HCT116 (cell line): Measurements from ENCODE around the gene CTU2. TPM values are rescaled to one million over a fixed set of nuclear protein-coding genes. Genes with fewer than 3 reads are reported as not detected.

Source experiments
- ATAC-seq: fragments of 200-7000 bp; cut with Tn5 transposase; 2 replicates; pipeline ENCODE4 v1.9.1; 2020; ENCODE audit warnings: mild to moderate bottlenecking, moderate library complexity
- BruUV-seq: library from RNA; stranded (reverse); fragments of 400-500 nt; replicated peaks from 2 replicates; lab custom pipeline; 2021; lab: Mats Ljungman, UMichigan
- CTCF ChIA-PET: fragments of 300-600 bp; sonication (Branson Sonifier 250); formaldehyde crosslinking; loops from one replicate; lab custom pipeline; 2021; ENCODE audit warnings: antibody characterized with exemption; lab: Charles Lee
- POLR2A ChIA-PET: fragments of 300-600, 350-600 bp; sonication (Branson Sonifier 250); formaldehyde crosslinking; loops from one replicate; lab custom pipeline; 2021; ENCODE audit warnings: antibody characterized with exemption; lab: Charles Lee
- RAD21 ChIA-PET, 2 experiments: fragments of 300-600 bp; sonication (Branson Sonifier 250); formaldehyde crosslinking; loops; one replicate each; lab custom pipeline; 2023; ENCODE audit warnings: low total read pairs in 2 of 2; ENCODE audit not compliant: uncharacterized antibody in 2 of 2, unreplicated experiment in 2 of 2, low non-redundant PET in 1 of 2; lab: Charles Lee
- DNase-seq: peaks from one replicate; pipeline ENCODE4 v3.0.0-alpha.2; 2010; ENCODE audit warnings: low read depth, low spot score
- H2AFZ ChIP-seq: fragments of 200-600 bp; shearing (Covaris generic), sonication (generic); 2 replicates; pipeline ENCODE4 v1.6.1; 2017; ENCODE audit warnings: low read depth, mixed run types, mixed read lengths, antibody characterized with exemption, low read length; ENCODE audit not compliant: poor library complexity, severe bottlenecking
- H3K27ac ChIP-seq: 2 replicates; pipeline ENCODE4 v1.5.1; 2012; ENCODE audit warnings: low read depth, low read length
- H3K27me3 ChIP-seq: fragments of 200-600 bp; sonication (generic); 2 replicates; pipeline ENCODE4 v1.6.1; 2016; ENCODE audit warnings: mixed run types, low read length, mixed read lengths; ENCODE audit not compliant: insufficient read depth
- H3K36me3 ChIP-seq, 2 experiments: fragments of 200-500 bp in 1 of 2; fragments of 200-600 bp in 1 of 2; sonication (Bioruptor generic) in 1 of 2; sonication (generic) in 1 of 2; 2 replicates each; pipeline versions ENCODE4 v1.5.1 to v1.6.1; 2014 to 2016; ENCODE audit warnings: low read length in 2 of 2, inconsistent platforms in 1 of 2, mixed read lengths in 1 of 2, mixed run types in 1 of 2; ENCODE audit not compliant: insufficient read depth in 2 of 2, control insufficient read depth in 1 of 2
- H3K4me1 ChIP-seq, 2 experiments: fragments of 200-600 bp in 1 of 2; sonication (generic) in 1 of 2; 2 replicates each; pipeline versions ENCODE4 v1.5.1 to v1.6.1; 2012 to 2017; ENCODE audit warnings: low read length in 2 of 2, inconsistent platforms in 1 of 2, mild to moderate bottlenecking in 1 of 2, mixed read lengths in 1 of 2, mixed run types in 1 of 2, moderate library complexity in 1 of 2; ENCODE audit not compliant: insufficient read depth in 2 of 2, control insufficient read depth in 1 of 2
- H3K4me2 ChIP-seq: fragments of 200-600 bp; sonication (generic); 2 replicates; pipeline ENCODE4 v1.6.1; 2017; ENCODE audit warnings: mixed run types, low read length, mixed read lengths
- H3K4me3 ChIP-seq, 2 experiments: fragments of 200-600 bp in 1 of 2; sonication (generic) in 1 of 2; replicated peaks in 1 of 2; 2 replicates each; pipeline ENCODE4 v1.5.1; 2011 to 2016; ENCODE audit warnings: low read length in 2 of 2, control low read depth in 1 of 2, low read depth in 1 of 2, mild to moderate bottlenecking in 1 of 2, mixed read lengths in 1 of 2, mixed run types in 1 of 2
- H3K79me2 ChIP-seq: fragments of 200-600 bp; sonication (generic); 2 replicates; pipeline ENCODE4 v1.6.1; 2017; ENCODE audit warnings: mild to moderate bottlenecking, mixed run types, low read length, moderate library complexity, mixed read lengths; ENCODE audit not compliant: insufficient read depth
- H3K9ac ChIP-seq: fragments of 200-600 bp; sonication (generic); 2 replicates; pipeline ENCODE4 v1.6.1; 2016; ENCODE audit warnings: low read length, mixed read lengths
- H3K9me2 ChIP-seq: fragments of 200-600 bp; sonication (generic), shearing (Covaris generic); 2 replicates; pipeline ENCODE4 v1.6.1; 2017; ENCODE audit warnings: mixed run types, mild to moderate bottlenecking, moderate library complexity; ENCODE audit not compliant: insufficient read depth
- H3K9me3 ChIP-seq, 2 experiments: fragments of 200-500 bp in 1 of 2; fragments of 200-600 bp in 1 of 2; sonication (Bioruptor generic) in 1 of 2; sonication (generic) in 1 of 2; 2 replicates each; pipeline ENCODE4 v1.6.1; 2014 to 2017; ENCODE audit warnings: low read length in 2 of 2, mixed read lengths in 2 of 2, inconsistent platforms in 1 of 2, low read depth in 1 of 2, mild to moderate bottlenecking in 1 of 2, mixed run types in 1 of 2, moderate library complexity in 1 of 2; ENCODE audit not compliant: control insufficient read depth in 1 of 2, insufficient read depth in 1 of 2
- H4K20me1 ChIP-seq: fragments of 200-600 bp; sonication (generic), shearing (Covaris generic); 2 replicates; pipeline ENCODE4 v1.6.1; 2017; ENCODE audit warnings: mixed run types, mild to moderate bottlenecking, moderate library complexity; ENCODE audit not compliant: insufficient read depth
- intact Hi-C: fragments of 100-400 bp; cut with micrococcal nuclease; formaldehyde crosslinking; loops from 2 replicates; pipeline ENCODE4 v1.10.0; 2022
- microRNA-seq: library from miRNA; unstranded; fragments of <30 nt; microRNA quantifications from one replicate; pipeline ENCODE4, GENCODE V29; 2016; ENCODE audit warnings: borderline number of aligned reads
- total RNA-seq: library from RNA; stranded (reverse); gene quantifications from one replicate; pipeline ENCODE4 v1.2.1, GENCODE V29; 2021; ENCODE audit not compliant: unreplicated experiment
- TF ChIP-seq, protein P1 (sequence below): IDR thresholded peaks from 2 replicates; pipeline ENCODE4 v1.6.1; 2012

Gene CTU2
- total RNA-seq, 1 experiment from 2014 or later: 71.3 TPM

DNA sequence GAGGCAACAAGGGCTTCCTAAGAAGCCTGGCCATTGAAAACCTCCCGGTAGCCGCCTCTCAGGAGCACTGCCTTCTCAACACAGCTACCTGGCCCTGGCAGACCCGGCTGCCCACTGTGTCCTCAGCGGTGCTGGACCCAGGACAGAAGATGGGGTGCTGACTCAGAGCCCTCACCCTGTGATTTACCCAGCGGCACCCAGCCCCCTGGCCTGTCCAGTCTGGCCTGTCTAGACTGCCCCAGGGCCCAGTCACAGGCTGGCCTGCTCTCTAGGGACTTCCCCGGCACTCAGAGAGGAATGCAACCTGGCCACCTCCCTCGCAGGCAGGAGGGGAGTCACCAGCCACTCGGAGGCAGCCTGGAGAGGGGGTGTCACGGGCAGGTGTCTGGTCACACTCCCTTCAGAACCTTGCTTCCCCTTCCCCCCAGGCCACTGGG, 58.6 kb downstream of the CTU2 start:
- peaks cover 28 to 86% of the 10 kb centered on the region in 2 experiments for H3K4me1 ChIP-seq
- H4K20me1 ChIP-seq: peaks cover 5% of the 10 kb centered on the region; the same call in 1 of the 2 replicates
- peaks cover 99% of the 10 kb centered on the region for H3K79me2 ChIP-seq
- peak overlapping the region; percentile 6; the same call in 1 of the 2 replicates for H3K27ac ChIP-seq
- DNase-seq: no peak
- peaks cover 2 to 13% of the 10 kb centered on the region in 2 experiments; a peak in 1 of 4 replicates for H3K36me3 ChIP-seq
- BruUV-seq: no TSS peak
- H3K9ac ChIP-seq: no peak overlapping the region; the same call in 1 of the 2 replicates
- intact Hi-C loops: no loop called here
- no peak overlapping the region for H3K4me3 ChIP-seq
- H3K4me2 ChIP-seq: 0 out of 2 replicates have a peak overlapping the region, but pooled peaks have one; percentile 5
- ATAC-seq: no peak
- TF ChIP-seq, protein P1, sequence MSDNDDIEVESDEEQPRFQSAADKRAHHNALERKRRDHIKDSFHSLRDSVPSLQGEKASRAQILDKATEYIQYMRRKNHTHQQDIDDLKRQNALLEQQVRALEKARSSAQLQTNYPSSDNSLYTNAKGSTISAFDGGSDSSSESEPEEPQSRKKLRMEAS: no peak
- ChIA-PET POLR2A (interaction anchor here (1.4 kb wide), 1 partner anchor 9 kb away, joined by 3 read pairs; no protein-coding TSS in a partner anchor), CTCF (no interaction called here), RAD21 (no interaction called here)
- H3K9me3 ChIP-seq: no peaks in the 10 kb centered on the region
- H3K9me2 ChIP-seq: no peaks in the 10 kb centered on the region
- no peaks in the 10 kb centered on the region for H3K27me3 ChIP-seq
- H2AFZ ChIP-seq: no peak overlapping the region

Small RNA genes within 50 kb of the gene (microRNA-seq; reads per million reads assigned to microRNA genes)
- 1.2 reads per million for gene MIR4722

Other genes with a start within 250 kb of the CTU2 start
- 57.8 TPM for gene ZC3H18, start 136.1 kb upstream of the CTU2 start, total RNA-seq
- gene IL17C, start 67.9 kb upstream of the CTU2 start, total RNA-seq: not detected
- 321 TPM for gene CYBA, start 55.5 kb upstream of the CTU2 start, total RNA-seq
- 119 TPM for gene MVD, start 43.4 kb upstream of the CTU2 start, total RNA-seq
- gene SNAI3, start 20.0 kb upstream of the CTU2 start, total RNA-seq: 2.2 TPM
- 39.4 TPM for gene RNF166, start 95 bp upstream of the CTU2 start, total RNA-seq
- gene PIEZO1, start 78.7 kb downstream of the CTU2 start, total RNA-seq: 224 TPM
- gene CDT1, start 97.3 kb downstream of the CTU2 start, total RNA-seq: 160 TPM
- 311 TPM for gene APRT, start 105.4 kb downstream of the CTU2 start, total RNA-seq
- 44.6 TPM for gene GALNS, start 150.4 kb downstream of the CTU2 start, total RNA-seq
- gene TRAPPC2L, start 150.6 kb downstream of the CTU2 start, total RNA-seq: 94.1 TPM
- 0.57 TPM for gene PABPN1L, start 160.2 kb downstream of the CTU2 start, total RNA-seq